ENCODE measurements around the gene TET2. TPM values are rescaled to one million over a fixed set of nuclear protein-coding genes. Genes with fewer than 3 reads are reported as not detected.

Gene TET2
- total and polyA plus RNA-seq, 11 donors: 2.9 to 25.6 (median 13.7) TPM

- peaks cover 0 to 3% (median 0%) of the 10 kb centered on the region in 9 donors for H3K36me3 ChIP-seq
- no peaks in the 10 kb centered on the region for H3K27me3 ChIP-seq
- no peaks in the 10 kb centered on the region for H3K9me3 ChIP-seq
- no peak overlapping the region for H3K4me3 ChIP-seq
- no peak for TF ChIP-seq POLR2A (IDR thresholded peaks at IDR 0.05)
- 83 to 91% (median 85%) methylated on average over 2 of the region's 2 CpGs for WGBS, 4 donors
- no peak overlapping the region for H3K27ac ChIP-seq
- H3K4me1 ChIP-seq: no peaks in the 10 kb centered on the region
- DNase-seq (no peak), ATAC-seq (no peak)
- intact Hi-C loops (cut with DNase I): no loop called here
Measured at GRCh38 chr4:105327222-105327621, 180.5 kb downstream of the TET2 start.

GRCh38 chr4:105327956-105328355 lies 181.3 kb downstream of the TET2 start:
- no peak overlapping the region for H3K4me3 ChIP-seq
- TF ChIP-seq POLR2A (IDR thresholded peaks at IDR 0.05): no peak
- TF ChIP-seq CTCF (IDR thresholded peaks at IDR 0.05): no peak
- ATAC-seq (no peak), DNase-seq (no peak)
- no peaks in the 10 kb centered on the region for H3K9me3 ChIP-seq
- no peaks in the 10 kb centered on the region for H3K4me1 ChIP-seq
- H3K27ac ChIP-seq: no peak overlapping the region
- intact Hi-C loops (cut with DNase I): no loop called here
- no peaks in the 10 kb centered on the region for H3K27me3 ChIP-seq
- peaks cover 0 to 3% (median 0%) of the 10 kb centered on the region in 9 donors for H3K36me3 ChIP-seq

GRCh38 chr4:105329081-105329480 lies 182.4 kb downstream of the TET2 start:
- no peak for DNase-seq
- Histone ChIP-seq H3K9me3 (no peaks in the 10 kb centered on the region), H3K4me1 (no peaks in the 10 kb centered on the region), H3K4me3 (no peak overlapping the region), H3K27ac (no peak overlapping the region), H3K36me3 (peaks cover 0 to 3% (median 0%) of the 10 kb centered on the region in 9 donors), H3K27me3 (no peaks in the 10 kb centered on the region)
- WGBS, 4 donors: 90 to 97% (median 96%) methylated on average over 1 of the region's 1 CpG
- ATAC-seq: no peak
- TF ChIP-seq POLR2A (IDR thresholded peaks at IDR 0.05): no peak
- no peak for TF ChIP-seq CTCF (IDR thresholded peaks at IDR 0.05)
- intact Hi-C loops (cut with DNase I): no loop called here
